Suprapubic skin (tissue), 4 donors: ENCODE results near the gene DNHD1.

Experiments
- EP300 ChIP-seq: sonication (generic); formaldehyde crosslinking; IDR thresholded peaks from one replicate; pipeline ENCODE4 v1.6.1; 2017; ENCODE audit warnings: antibody characterized with exemption
- POLR2A ChIP-seq, 2 donors: fragments of 450-650 bp; IDR thresholded peaks; one replicate each; pipeline ENCODE4 v1.6.1; 2017; ENCODE audit warnings: antibody characterized with exemption in 2 of 2, mild to moderate bottlenecking in 2 of 2, moderate library complexity in 2 of 2
- POLR2AphosphoS5 ChIP-seq, 3 donors: sonication (generic); formaldehyde crosslinking; IDR thresholded peaks; one replicate each; pipeline ENCODE4 v1.6.1; 2017; ENCODE audit warnings: antibody characterized with exemption in 3 of 3

- TF ChIP-seq POLR2AphosphoS5 (IDR thresholded peaks at IDR 0.05) (no peak), POLR2A (IDR thresholded peaks at IDR 0.05) (no peak), EP300 (no peak)
Measured at GRCh38 chr11:6579681-6580080, 82.6 kb downstream of the DNHD1 start.
